MM.1S (cell line): ENCODE data around the gene CSN3.

ENCODE experiments used
- EZH2 ChIP-seq: fragments of 300-600 bp; sonication (generic); optimal IDR thresholded peaks from 2 replicates; pipeline ENCODE3; 2017; ENCODE audit warnings: low read depth, mild to moderate bottlenecking, antibody characterized with exemption, low read length, mixed read lengths
- TF ChIP-seq, protein P1 (sequence below): fragments of 300-600 bp; sonication (generic); IDR thresholded peaks from 2 replicates; pipeline ENCODE4 v1.5.1; 2016; ENCODE audit warnings: antibody characterized with exemption, low read length, mixed read lengths

DNA sequence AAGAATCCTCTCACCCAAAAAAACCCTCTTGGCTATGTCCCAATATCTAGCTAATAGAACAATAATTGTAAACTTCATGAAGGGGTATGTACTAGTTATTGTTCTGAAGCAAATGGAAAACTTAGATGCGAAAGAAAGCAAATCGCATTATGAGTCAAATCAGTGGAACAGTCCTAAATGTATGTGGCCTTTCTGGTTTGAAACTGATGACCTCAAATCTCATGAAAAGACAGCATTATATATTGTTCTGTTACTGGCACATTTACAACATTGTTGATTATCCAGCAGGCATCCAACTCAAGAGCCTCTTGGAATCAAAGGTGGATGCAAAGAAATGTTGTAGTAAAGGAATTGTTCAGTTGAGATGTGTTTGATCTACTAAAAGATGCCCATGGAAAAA, 34.7 kb downstream of the CSN3 start:
- TF ChIP-seq EZH2, result no peak
- TF ChIP-seq, protein P1, sequence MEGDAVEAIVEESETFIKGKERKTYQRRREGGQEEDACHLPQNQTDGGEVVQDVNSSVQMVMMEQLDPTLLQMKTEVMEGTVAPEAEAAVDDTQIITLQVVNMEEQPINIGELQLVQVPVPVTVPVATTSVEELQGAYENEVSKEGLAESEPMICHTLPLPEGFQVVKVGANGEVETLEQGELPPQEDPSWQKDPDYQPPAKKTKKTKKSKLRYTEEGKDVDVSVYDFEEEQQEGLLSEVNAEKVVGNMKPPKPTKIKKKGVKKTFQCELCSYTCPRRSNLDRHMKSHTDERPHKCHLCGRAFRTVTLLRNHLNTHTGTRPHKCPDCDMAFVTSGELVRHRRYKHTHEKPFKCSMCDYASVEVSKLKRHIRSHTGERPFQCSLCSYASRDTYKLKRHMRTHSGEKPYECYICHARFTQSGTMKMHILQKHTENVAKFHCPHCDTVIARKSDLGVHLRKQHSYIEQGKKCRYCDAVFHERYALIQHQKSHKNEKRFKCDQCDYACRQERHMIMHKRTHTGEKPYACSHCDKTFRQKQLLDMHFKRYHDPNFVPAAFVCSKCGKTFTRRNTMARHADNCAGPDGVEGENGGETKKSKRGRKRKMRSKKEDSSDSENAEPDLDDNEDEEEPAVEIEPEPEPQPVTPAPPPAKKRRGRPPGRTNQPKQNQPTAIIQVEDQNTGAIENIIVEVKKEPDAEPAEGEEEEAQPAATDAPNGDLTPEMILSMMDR, result no peak
